ENCODE data around the gene AP1G2. TPM values are rescaled to one million over a fixed set of nuclear protein-coding genes. Genes with fewer than 3 reads are reported as not detected.
A peak's percentile ranks its signal among the peaks of the same experiment; 100 is the strongest.

AP1G2 gene
- total RNA-seq, 6 donors from 2014 or later, result 73.9 to 418 (median 140) TPM

DNA sequence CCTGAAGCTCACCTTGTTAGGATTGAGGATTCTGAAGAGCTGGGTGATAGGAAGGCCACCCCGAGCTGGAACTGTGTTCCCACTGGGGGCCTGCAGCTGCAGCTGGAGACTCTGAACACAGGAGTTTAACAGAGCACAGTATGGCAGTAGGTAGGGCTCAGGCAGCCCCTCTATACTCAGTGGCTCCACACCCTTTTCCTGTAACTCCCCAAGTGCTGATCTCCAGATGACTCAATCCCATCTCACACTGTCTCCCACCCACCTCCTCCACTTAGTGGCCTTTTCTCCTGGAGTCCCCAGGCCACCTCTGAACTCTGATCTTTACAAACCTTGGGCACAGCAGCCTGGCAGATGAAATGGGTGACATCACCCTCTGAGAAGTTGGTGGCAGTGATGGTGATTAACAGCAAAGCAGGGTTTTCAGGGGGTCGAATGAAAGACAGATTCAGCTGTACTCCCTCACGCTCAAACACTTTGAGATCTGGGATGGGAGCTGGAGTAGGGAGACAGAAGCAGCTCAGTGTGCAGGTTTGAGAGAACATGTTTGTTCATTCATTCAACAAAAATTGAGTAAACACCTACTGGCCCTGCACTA lies 7.6 kb downstream of the AP1G2 start:
- H3K4me3 ChIP-seq, result no peak overlapping the region
- no peaks in the 10 kb centered on the region for H3K9me3 ChIP-seq
- H3K4me1 ChIP-seq, result peaks cover 16 to 39% (median 22%) of the 10 kb centered on the region in 4 donors
- peaks cover 0 to 55% (median 39%) of the 10 kb centered on the region in 4 donors for H3K36me3 ChIP-seq
- WGBS, 2 donors, result 93 to 100% methylated on average over 2 to 3 of the region's 3 CpGs
- no peaks in the 10 kb centered on the region for H3K27me3 ChIP-seq
- TF ChIP-seq, protein P1, sequence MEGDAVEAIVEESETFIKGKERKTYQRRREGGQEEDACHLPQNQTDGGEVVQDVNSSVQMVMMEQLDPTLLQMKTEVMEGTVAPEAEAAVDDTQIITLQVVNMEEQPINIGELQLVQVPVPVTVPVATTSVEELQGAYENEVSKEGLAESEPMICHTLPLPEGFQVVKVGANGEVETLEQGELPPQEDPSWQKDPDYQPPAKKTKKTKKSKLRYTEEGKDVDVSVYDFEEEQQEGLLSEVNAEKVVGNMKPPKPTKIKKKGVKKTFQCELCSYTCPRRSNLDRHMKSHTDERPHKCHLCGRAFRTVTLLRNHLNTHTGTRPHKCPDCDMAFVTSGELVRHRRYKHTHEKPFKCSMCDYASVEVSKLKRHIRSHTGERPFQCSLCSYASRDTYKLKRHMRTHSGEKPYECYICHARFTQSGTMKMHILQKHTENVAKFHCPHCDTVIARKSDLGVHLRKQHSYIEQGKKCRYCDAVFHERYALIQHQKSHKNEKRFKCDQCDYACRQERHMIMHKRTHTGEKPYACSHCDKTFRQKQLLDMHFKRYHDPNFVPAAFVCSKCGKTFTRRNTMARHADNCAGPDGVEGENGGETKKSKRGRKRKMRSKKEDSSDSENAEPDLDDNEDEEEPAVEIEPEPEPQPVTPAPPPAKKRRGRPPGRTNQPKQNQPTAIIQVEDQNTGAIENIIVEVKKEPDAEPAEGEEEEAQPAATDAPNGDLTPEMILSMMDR (IDR thresholded peaks at IDR 0.05), result no peak
- TF ChIP-seq POLR2AphosphoS5 (IDR thresholded peaks at IDR 0.05) (no peak), POLR2A (IDR thresholded peaks at IDR 0.05) (no peak), EP300 (IDR thresholded peaks at IDR 0.05) (no peak)
- H3K27ac ChIP-seq, result no peak overlapping the region
- ATAC-seq (ENCODE audit: low FRiP score in 2 of 2), result no peak
- no peak for DNase-seq

- ATAC-seq (ENCODE audit: low FRiP score in 2 of 2), result no peak
- 76 to 78% methylated on average over 20 to 21 of the region's 21 CpGs for WGBS, 2 donors
- Histone ChIP-seq H3K27me3 (no peaks in the 10 kb centered on the region), H3K4me1 (peaks cover 16 to 39% (median 23%) of the 10 kb centered on the region in 4 donors), H3K4me3 (no peak overlapping the region), H3K27ac (no peak overlapping the region), H3K36me3 (peaks cover 0 to 55% (median 35%) of the 10 kb centered on the region in 4 donors), H3K9me3 (no peaks in the 10 kb centered on the region)
- peak in 1 of 2 donors; percentile 45 for DNase-seq
- no peak for TF ChIP-seq EP300 (IDR thresholded peaks at IDR 0.05)
- TF ChIP-seq, protein P1 (IDR thresholded peaks at IDR 0.05), result peak; percentile 41 to 87 (median 62)
Observed at GRCh38 chr14:23559010-23559925, 8.3 kb downstream of the AP1G2 start.

DNA sequence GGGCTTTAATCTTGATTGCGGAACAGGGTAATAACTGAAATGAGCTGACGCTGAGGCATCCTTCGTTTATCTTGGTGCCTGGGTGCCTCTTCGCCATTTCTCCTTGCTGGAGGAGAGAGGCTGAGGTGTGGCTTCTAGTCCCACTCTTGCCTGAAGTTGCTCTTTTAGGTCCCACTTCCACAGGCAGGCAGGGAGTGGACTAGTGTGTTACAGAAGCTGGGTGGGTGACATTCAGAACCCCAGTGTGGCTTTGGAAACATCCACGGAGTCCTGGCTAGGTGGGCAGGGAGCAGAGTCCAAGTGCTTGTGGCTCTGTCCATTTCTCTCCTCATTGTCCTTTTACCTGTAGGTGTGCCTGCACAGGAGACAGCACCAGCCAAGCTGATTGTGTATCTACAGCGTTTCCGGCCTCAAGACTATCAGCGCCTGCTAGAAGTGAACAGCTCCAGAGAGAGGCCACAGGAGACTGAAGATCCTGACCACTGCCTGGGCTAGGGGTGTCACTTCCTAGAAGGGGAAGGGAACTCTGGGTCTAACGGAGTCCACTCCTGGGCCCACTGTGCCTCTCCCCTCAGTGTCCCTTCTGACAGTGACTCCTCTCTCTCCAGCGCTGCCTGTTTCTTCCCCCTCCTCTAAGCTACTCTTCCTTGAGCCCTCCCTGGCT lies 9.1 kb downstream of the AP1G2 start:
- no peak for TF ChIP-seq POLR2AphosphoS5 (IDR thresholded peaks at IDR 0.05)
- no peak for TF ChIP-seq EP300 (IDR thresholded peaks at IDR 0.05)
- no peak for TF ChIP-seq POLR2A (IDR thresholded peaks at IDR 0.05)
- TF ChIP-seq, protein P1 (IDR thresholded peaks at IDR 0.05), result no peak
- Histone ChIP-seq H3K36me3 (peaks cover 0 to 49% (median 31%) of the 10 kb centered on the region in 4 donors), H3K9me3 (no peaks in the 10 kb centered on the region), H3K27me3 (no peaks in the 10 kb centered on the region), H3K4me1 (peaks cover 16 to 39% (median 23%) of the 10 kb centered on the region in 4 donors), H3K27ac (no peak overlapping the region), H3K4me3 (no peak overlapping the region)
- WGBS, 2 donors, result 89% methylated on average over 10 of the region's 10 CpGs
- ATAC-seq (ENCODE audit: low FRiP score in 2 of 2) (no peak), DNase-seq (no peak)

- Histone ChIP-seq H3K9me3 (no peaks in the 10 kb centered on the region), H3K36me3 (peaks cover 0 to 44% (median 31%) of the 10 kb centered on the region in 4 donors), H3K27me3 (no peaks in the 10 kb centered on the region), H3K4me3 (no peak overlapping the region), H3K27ac (no peak overlapping the region), H3K4me1 (peaks cover 16 to 36% (median 23%) of the 10 kb centered on the region in 4 donors)
- no peak for ATAC-seq (ENCODE audit: low FRiP score in 2 of 2)
- TF ChIP-seq, protein P1 (IDR thresholded peaks at IDR 0.05), result no peak
- no peak for TF ChIP-seq EP300 (IDR thresholded peaks at IDR 0.05)
- no peak for TF ChIP-seq POLR2A (IDR thresholded peaks at IDR 0.05)
- no peak for TF ChIP-seq POLR2AphosphoS5 (IDR thresholded peaks at IDR 0.05)
- 100% methylated on average over 1 of the region's 1 CpG for WGBS, 2 donors
- DNase-seq, result no peak
Observed at GRCh38 chr14:23557946-23558345, 9.6 kb downstream of the AP1G2 start.

All from upper lobe of left lung (tissue), 6 donors.